KG1 (cell line): Measurements from ENCODE around the gene TRPT1.

Source experiments
- DNase-seq: peaks from one replicate; lab custom pipeline; 2025; lab: John Stamatoyannopoulos, UW

The TRPT1 gene

DNA sequence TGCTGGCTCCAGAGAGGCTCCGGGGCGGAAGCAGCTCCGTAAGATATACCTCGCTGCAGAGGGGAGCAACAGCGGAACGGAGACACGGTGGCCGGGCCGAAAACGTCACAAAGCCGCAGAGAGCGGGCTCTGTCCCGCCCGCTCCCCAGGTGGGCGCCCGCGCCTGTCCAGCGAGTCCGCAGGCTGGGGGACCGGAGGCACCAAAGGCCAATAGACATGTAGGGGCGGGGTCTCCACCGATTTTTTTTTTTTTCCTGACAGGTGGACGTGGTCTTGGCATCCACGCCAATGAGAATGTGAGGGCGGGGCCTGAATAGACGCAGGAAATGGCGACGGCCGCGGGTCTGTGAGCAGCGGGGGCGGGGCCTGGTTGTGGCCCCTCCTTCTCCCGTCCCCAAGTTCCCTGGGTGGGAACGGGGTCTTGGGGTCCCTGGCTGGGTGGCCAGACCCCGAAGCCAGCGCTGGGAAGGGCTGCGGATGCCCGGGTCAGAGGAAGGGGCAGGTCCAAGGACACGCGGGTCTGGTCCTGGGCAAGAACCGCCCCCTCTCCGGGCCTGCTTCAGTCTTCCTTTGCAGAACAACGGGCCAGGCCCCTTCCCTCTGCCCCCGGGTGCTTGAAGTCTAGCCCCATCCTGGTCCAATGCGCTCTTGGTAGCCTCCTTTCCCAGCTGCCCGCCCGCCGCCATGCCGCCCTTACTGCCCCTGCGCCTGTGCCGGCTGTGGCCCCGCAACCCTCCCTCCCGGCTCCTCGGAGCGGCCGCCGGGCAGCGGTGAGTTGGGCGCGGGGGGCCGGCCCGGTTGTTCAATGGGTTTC is 4.4 kb upstream of the TRPT1 start, which contains the start of gene DNAJC4:
Gene DNAJC4, plus strand, starts transcription at position 378 of the 814 bp plus-strand sequence. Its CDS starts 307 bp downstream, at position 685.
- DNase-seq, result peak; percentile 75

DNA sequence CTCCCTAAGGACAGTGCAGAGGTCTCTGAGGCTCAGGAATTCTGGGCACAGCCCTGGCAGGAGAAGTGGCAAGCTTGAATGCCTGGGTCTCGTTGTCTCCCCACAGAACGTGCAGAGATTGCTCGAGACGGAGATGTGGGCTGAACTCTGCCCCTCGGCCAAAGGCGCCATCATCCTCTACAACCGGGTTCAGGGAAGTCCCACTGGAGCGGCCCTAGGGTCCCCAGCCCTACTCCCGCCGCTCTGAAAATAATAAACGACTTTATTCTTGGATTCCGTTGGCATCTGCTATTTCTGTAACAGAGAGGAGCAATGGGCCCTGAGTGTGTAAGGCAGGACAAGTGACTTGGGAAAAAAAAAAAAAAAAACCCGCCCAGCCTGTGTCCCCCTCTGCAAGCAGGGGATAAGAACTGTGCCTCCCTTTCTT is 3.8 kb upstream of the TRPT1 start:
- DNase-seq, result no peak

DNA sequence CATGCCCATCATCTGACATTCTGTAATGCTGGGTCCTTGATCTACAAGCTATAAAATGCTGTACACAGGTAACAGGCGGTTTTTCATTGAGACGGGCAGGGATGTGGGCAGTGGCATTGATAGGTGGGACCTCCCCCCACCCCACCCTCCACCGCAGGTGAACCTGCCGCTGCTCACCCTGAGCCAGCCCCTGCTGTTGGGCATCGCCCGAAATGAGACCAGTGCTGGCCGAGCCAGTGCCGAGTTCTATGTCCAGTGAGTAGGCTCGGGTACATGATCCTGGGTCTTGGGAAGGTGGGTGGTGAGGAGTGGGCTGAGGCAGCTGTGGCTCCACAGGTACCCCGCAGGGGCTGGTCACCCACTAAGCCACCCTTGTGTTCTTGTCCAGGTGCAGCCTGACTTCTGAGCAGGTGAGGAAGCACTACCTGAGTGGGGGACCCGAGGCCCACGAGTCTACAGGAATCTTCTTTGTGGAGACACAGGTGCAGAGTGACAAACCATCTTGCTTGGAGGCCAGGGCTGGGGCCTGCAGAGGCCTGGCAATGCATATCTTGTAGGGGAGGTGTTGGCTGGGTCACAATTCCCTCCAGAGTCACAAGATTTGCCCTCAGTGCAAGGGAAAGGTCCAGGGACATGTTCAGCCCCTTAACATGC is 3.2 kb upstream of the TRPT1 start:
- no peak for DNase-seq

DNA sequence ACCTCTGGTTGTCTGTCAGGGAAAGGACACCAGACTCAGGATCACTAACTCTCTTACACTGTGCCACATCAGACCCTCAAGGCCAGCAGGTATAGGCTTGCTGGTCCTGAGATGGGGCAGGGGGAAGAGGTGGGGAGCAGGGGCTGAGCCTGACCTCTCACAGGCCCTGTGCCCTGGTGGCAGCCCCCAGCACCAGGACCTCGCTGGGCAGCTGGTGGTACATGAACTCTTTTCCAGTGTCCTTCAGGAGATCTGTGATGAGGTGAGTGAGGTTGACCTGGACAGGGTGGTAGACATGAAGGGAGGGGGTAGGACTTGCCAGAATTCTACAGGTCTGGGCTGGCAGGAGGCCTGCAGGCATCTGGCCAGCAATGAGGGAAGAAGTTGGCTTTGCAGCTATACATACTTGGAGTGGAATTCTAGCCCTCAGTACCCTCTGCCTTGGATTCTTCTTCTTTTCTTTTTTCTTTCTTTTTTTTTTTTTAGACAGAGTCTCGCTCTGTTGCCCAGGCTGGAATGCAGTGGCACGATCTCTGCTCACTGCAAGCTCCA is 1.5 kb upstream of the TRPT1 start:
- DNase-seq, result no peak

DNA sequence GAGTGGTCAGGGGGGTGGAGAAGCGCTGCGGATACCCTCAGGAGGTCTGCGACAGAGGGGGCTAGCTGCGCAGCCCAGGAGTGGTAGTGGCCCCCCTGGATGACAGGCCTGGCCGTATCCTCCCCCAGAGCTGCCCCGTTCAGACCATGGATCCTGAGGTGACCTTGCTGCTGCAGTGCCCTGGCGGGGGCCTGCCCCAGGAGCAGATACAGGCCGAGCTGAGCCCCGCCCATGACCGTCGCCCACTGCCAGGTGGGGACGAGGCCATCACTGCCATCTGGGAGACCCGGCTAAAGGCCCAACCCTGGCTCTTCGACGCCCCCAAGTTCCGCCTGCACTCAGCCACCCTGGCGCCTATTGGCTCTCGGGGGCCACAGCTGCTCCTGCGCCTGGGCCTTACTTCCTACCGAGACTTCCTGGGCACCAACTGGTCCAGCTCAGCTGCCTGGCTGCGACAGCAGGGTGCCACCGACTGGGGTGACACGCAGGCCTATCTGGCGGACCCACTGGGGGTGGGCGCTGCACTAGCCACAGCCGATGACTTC is 593 bp upstream of the TRPT1 start:
- DNase-seq, result peak; percentile 77

DNA sequence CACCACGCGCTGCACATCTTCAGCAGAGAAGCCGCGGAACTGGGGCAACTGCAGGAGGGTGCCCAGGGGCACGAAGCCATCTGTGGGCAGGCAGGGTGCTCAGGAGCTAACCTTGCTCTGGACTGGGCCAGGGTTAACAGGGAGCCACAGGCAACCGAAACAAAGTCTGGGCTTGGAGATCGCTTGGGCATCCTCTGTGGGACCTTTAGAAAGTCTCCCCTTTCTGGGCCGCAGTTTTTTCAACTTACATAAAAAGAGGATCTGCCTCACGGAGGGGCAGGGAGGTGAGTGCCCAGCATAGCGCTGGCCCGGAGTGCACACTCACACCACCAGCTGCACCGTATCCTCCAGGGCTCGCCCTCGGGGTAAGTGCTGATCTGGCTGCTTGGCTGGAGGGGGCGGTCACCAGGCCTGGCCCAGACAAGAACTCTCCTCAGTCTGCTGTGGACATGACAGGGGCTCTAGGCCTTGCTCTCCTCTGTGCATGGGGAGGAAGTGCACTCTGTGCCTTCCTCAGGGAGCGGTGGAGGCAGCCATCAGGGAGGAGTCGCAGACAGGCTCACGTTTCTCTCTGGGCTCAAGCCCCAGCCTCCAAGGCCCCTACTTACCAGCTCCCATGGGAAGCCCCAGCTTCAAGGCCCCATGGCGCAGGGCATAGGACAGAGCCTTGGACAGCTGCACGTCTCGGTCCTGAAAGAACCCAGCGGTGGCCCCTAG is 937 bp downstream of the TRPT1 start:
- peak; percentile 41 for DNase-seq

DNA sequence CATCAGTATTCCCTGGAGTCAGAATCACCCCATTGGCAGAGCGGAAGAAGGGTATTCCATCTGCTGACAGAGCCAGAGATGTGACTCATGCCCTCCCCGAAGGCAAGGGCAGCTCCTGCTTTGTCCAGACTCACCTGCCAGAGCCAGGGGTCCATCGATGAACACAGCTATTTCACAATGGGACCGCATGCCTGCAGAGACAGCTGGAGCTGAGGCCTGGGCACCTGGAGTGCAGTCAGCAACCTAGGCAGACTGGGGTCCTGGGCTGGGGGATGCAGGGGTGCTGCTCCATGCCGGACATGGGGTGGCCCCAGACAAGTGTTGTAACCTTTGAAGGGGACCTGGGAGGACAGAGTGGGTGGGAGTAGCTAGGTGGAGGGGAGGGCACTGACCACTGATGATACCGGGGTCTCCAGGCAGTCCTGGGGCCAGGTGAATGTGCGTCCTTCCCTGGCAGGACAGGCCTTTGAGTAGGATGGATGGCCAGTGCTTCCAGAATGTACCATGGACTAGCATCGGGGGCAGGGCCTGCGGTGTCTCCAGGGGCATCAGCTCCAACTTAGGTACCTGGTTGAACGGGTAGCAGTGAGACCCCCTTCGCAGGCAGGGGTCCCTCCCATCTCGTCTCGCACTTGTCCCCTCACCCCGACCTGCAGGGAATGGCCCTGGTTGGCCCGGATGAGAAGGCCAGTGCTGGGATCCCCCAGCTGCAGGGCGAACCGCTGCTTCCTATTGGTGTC is 1.7 kb downstream of the TRPT1 start:
- DNase-seq, result no peak

DNA sequence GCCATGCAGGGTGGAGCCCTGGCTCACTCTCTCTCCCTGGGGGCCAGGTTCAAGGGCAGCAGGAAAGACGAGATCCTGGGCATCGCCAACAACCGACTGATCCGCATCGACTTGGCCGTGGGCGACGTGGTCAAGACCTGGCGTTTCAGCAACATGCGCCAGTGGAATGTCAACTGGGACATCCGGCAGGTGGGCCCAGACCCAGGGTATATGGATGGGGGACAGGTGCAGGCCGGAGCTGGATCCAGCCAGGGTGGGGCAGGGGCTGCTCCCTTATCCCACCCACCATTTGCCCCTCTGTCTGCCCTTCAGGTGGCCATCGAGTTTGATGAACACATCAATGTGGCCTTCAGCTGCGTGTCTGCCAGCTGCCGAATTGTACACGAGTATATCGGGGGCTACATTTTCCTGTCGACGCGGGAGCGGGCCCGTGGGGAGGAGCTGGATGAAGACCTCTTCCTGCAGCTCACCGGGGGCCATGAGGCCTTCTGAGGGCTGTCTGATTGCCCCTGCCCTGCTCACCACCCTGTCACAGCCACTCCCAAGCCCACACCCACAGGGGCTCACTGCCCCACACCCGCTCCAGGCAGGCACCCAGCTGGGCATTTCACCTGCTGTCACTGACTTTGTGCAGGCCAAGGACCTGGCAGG is 2.9 kb downstream of the TRPT1 start:
- DNase-seq, result no peak

DNA sequence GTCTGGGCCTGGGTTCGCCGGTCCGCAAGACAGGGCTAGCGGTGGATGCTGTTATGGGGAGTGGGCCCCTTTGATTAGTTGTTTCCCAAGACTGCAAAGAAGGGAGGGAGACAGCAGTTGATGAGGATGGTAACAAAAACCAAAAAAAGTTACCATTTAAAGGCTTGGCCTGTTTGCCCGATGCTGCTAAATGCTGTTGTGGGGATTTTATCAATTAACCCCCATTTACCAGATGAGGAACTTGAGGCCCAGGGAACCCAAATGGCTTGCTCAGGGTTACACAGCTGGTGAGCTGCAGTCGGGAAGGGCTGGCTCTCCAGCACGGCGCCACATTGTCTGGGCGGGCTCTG is 3.4 kb downstream of the TRPT1 start:
- no peak for DNase-seq

DNA sequence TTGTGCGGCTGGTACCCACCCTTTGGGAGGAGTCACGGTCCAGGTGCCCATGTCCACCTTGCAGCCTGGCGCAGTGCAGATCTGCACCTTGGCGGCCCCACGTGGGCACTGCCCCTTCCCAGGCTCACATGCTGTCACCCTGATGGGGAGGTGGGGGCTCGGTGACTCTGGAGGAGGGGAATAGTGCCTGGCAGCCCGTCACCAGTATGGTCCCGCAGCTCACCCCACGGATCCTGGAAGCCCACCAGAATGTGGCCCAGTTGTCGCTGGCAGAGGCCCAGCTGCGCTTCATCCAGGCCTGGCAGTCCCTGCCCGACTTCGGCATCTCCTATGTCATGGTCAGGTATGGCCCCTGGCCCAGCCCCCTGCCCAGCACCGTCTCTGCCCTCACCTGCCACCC is 5.2 kb downstream of the TRPT1 start:
- DNase-seq, result no peak

DNA sequence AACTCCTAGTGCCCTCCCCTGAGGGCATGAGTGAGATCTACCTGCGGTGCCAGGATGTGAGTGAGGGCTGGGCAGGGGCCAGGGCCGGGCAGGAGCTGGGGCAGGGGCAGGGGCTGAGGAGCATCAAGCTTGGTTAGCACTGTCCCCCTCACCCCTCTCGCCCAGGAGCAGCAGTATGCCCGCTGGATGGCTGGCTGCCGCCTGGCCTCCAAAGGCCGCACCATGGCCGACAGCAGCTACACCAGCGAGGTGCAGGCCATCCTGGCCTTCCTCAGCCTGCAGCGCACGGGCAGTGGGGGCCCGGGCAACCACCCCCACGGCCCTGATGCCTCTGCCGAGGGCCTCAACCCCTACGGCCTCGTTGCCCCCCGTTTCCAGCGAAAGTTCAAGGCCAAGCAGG is 5.7 kb downstream of the TRPT1 start:
- no peak for DNase-seq

DNA sequence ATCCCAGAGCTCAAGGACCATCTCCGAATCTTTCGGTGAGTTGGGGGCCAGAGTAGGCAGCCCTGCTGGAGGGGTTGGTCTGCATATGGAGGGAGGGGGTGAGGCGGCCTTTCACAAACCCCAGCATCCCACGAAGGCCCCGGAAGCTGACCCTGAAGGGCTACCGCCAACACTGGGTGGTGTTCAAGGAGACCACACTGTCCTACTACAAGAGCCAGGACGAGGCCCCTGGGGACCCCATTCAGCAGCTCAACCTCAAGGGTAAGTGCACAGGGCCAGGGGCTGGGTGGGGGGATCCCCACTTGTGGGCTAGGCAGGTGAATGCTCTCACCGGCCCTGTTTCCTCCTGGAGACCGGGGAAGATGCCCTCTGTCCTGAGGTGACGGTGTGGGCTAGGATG is 6.2 kb downstream of the TRPT1 start:
- DNase-seq, result no peak

DNA sequence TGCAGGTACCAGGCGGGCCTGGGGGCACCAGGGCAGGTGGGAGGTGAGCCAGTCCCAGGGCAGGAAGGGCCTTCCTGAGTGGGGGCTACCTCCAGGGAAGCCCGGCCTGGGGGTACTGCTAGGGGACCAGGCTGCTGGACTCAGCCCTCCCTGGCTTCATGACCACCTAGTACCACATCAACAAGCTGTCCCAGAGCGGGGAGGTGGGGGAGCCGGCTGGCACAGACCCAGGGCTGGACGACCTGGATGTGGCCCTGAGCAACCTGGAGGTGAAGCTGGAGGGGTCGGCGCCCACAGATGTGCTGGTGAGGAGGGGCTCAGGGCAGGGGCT is 6.7 kb downstream of the TRPT1 start:
- DNase-seq, result no peak

DNA sequence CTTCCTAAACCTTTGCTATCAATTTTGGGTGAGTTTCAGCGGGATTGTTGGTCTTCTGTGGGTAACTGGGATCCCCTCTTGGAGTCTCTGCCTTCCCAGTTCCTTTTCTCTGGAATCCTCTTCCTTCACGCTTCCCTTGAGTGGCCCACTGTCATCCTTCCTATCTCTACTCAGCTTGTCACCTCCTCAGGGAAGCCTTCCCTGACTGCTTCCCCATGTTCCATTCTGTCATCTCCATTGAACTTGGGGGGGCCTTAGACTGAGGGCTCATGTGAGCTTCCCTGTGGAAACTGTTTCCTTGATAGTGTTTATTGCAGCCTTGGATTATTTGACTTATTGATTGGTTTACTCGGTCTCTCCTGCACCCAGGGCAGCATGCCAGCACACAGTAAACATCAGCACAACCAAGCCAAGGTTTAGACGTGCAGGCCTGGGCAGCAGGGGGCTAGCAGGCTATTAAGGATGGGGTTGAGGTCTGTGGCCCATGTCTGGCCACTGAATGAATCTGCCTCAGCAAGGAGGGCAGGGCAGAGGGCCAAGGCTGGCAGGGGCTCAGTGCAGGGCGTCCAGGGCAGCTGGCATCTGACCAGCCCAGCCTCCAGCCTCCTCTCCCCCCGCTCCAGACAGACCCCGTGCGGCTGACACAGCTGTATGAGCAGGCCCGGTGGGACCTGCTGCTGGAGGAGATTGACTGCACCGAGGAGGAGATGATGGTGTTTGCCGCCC is 7.2 kb downstream of the TRPT1 start:
- DNase-seq, result no peak

DNA sequence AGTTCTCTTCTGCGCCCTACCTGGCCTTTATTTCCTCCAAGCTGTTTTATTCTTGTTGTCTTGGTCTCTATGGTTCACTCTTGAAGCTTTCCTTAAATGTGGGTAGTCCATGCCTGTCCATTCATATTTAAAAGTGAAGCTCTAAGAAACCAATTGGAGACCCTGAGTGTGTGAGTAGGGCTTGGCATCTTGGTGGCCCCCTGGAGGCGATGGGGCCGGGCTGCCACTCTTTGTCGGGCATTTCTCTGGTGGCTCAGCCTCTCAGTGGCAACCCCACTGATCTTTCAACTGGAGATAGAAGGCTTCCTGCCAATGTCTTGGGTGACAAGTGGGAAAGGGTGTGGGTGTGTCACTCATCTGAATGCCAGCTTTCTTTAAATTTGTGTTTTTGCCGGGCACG is 9.1 kb downstream of the TRPT1 start:
- DNase-seq, result no peak

DNA sequence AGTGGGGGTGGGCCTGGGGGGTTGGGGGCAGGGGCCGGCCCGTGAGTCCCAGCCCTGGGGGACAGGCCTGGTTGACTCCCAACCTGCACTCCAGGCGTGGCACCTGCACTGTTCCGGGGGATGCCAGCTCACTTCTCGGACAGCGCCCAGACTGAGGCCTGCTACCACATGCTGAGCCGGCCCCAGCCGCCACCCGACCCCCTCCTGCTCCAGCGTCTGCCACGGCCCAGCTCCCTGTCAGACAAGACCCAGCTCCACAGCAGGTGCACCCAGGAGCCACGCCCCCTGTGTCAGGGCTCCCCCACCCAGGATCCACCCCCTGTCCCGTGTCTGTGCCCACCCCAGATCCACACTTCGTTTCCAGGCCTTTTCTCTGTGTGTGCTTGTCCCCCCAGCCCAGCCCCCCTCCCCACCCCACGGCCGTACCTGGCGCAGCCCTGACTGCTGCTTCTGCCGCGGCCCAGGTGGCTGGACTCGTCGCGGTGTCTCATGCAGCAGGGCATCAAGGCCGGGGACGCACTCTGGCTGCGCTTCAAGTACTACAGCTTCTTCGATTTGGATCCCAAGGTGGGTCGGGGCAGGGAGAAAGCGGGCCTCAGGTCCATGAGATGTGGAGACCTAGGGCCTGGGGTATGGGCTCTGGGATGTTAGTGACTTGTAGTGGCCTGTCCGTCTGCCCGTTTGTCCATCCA is 14.7 kb downstream of the TRPT1 start:
- no peak for DNase-seq

DNA sequence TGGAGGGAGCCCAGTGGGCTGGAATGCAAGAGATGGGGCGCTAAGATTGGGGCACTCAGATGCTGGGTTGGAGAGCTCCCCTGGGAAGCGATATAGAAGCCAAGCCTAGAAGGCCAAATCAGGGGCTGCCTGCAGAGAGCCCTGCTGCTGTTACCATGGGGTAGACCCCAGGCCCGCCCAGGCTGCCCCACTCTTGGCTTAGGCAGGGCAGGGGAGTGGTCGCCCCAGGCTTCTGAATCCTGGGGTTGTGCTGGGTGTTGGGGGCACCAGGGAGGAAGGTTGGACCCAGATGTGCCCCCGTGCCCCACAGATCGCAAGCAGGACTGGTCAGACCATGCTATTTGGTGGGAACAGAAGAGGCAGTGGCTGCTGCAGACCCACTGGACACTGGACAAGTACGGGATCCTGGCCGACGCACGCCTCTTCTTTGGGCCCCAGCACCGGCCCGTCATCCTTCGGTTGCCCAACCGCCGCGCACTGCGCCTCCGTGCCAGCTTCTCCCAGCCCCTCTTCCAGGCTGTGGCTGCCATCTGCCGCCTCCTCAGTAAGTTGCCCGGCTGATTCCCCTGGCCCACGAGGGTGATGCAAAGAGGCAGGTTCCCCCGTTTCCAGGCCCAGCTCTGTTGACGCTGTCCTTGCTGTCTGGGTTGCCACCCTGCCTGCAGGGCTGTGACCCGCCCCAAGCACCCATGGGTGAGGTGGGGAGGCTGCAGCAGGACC is 15.5 kb downstream of the TRPT1 start:
- DNase-seq, result no peak

DNA sequence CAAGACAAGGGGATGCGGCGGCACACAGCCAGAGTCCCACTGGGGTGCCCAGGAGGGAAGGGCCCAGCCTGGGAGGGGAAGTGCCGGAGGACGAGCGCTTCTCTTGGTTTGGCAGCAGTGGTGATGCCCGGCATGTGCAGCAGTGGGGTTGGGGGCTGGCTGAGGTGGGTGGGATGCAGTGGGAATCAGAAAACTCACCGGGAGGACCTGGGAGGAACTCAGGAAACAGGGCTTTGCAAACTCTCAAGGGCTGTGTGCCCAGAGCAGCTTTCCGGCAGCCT is 16.5 kb downstream of the TRPT1 start:
- DNase-seq, result no peak

DNA sequence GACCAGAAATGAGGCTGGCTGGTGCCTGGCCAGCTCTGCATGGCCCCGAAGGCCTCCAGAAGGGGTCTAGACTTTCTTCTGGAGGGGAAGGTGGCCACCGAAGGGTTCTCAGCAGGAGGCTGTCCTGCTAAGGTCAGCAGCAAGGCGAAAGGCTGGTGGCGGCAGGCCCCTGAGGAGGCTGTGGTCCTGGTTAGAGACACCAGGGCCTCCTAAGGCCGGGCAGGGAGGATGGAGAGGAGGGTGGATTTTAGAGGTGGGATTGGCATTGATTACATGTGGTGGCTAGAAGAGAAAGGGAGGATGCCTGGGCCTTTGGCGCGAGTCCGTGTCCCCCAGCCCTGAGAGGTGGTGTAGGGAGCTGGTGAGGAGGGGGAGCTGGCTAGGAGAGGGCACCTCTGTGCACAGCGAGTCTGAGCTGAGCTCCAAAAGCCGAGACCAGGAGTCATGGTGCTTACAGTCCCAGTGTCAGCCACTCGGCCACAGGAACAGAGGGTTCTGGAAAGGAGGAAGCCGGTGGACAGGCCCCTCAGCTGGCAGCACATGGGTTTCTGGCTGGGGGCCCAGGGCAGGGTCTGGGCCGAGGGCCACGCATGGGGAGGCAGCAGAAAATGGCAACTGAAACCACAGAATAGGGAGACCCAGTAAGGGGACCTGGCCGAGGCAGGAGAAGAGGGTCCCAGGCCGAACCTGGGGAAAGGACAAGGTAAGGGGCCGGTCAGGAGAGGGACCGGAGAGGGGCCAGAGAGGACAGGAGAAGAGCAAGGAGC is 17.0 kb downstream of the TRPT1 start:
- no peak for DNase-seq
